Mesendoderm (in vitro differentiated cells): ENCODE results near the gene RETREG3.

Experiments
- DNase-seq: peaks from one replicate; pipeline ENCODE4 v3.0.0; 2013
- H2AK5ac ChIP-seq: 2 replicates; pipeline ENCODE4 v1.6.1; 2013; ENCODE audit warnings: low read length, inconsistent platforms
- H2BK120ac ChIP-seq: 2 replicates; pipeline ENCODE4 v1.6.1; 2013; ENCODE audit warnings: low read depth, mild to moderate bottlenecking, low read length, moderate library complexity, mixed read lengths
- H2BK15ac ChIP-seq: replicated peaks from 2 replicates; pipeline ENCODE4 v1.6.1; 2013; ENCODE audit warnings: low read depth, mild to moderate bottlenecking, moderate library complexity
- H2BK5ac ChIP-seq: 2 replicates; pipeline ENCODE4 v1.6.1; 2013; ENCODE audit warnings: low read length, inconsistent platforms
- H3K18ac ChIP-seq: 2 replicates; pipeline ENCODE4 v1.6.1; 2013; ENCODE audit warnings: mild to moderate bottlenecking, low read length, mixed read lengths
- H3K23ac ChIP-seq: one replicate; pipeline ENCODE4 v1.6.1; 2013; ENCODE audit warnings: low read length
- H3K27ac ChIP-seq: 2 replicates; pipeline ENCODE4 v1.5.1; 2013; ENCODE audit warnings: low read depth, mild to moderate bottlenecking, inconsistent platforms, low read length, moderate library complexity
- H3K27me3 ChIP-seq: 2 replicates; pipeline ENCODE4 v1.6.1; 2013; ENCODE audit warnings: low read length, control low read depth, mild to moderate bottlenecking, inconsistent platforms; ENCODE audit not compliant: insufficient read depth, poor library complexity
- H3K36me3 ChIP-seq: 2 replicates; pipeline ENCODE4 v1.6.1; 2013; ENCODE audit warnings: low read length, inconsistent platforms; ENCODE audit not compliant: control insufficient read depth, insufficient read depth
- H3K4ac ChIP-seq: one replicate; pipeline ENCODE4 v1.6.1; 2013; ENCODE audit warnings: low read depth, mild to moderate bottlenecking, low read length, moderate library complexity
- H3K4me1 ChIP-seq: 2 replicates; pipeline ENCODE4 v1.6.1; 2013; ENCODE audit warnings: low read depth, low read length, inconsistent platforms; ENCODE audit not compliant: control insufficient read depth
- H3K4me2 ChIP-seq: 2 replicates; pipeline ENCODE4 v1.6.1; 2013; ENCODE audit warnings: low read length
- H3K4me3 ChIP-seq: 2 replicates; pipeline ENCODE4 v1.5.1; 2013; ENCODE audit warnings: mild to moderate bottlenecking, low read length
- H3K56ac ChIP-seq: one replicate; pipeline ENCODE4 v1.6.1; 2013; ENCODE audit warnings: low read length
- H3K79me1 ChIP-seq: 2 replicates; pipeline ENCODE4 v1.6.1; 2013; ENCODE audit warnings: low read length, inconsistent platforms
- H3K79me2 ChIP-seq: 2 replicates; pipeline ENCODE4 v1.6.1; 2013; ENCODE audit warnings: mild to moderate bottlenecking, low read length; ENCODE audit not compliant: control insufficient read depth, insufficient read depth
- H3K9ac ChIP-seq: 2 replicates; pipeline ENCODE4 v1.6.1; 2013; ENCODE audit warnings: low read length, inconsistent platforms
- H4K5ac ChIP-seq: one replicate; pipeline ENCODE4 v1.6.1; 2013; ENCODE audit warnings: low read length
- H4K8ac ChIP-seq: one replicate; pipeline ENCODE4 v1.6.1; 2013; ENCODE audit warnings: low read depth, mild to moderate bottlenecking, control low read depth, low read length, moderate library complexity
- WGBS: extraction: QIAGEN DNeasy Blood & Tissue Kit; methylation state at CpG from one replicate; pipeline ENCODE4 v1.1.7; 2013; ENCODE audit warnings: low lambda C conversion rate, missing lambda C conversion rate; ENCODE audit not compliant: insufficient coverage; ENCODE audit errors: extremely low coverage; 5-methylcytosine and 5-hydroxymethylcytosine counted together

RETREG3 gene

GRCh38 chr17:42578282-42578869 is 30.8 kb downstream of the RETREG3 start:
- Histone ChIP-seq H3K4me3 (peak overlapping the region; percentile 95), H2BK120ac (no peak overlapping the region), H2AK5ac (no peak overlapping the region), H3K4me1 (no peaks in the 10 kb centered on the region), H3K27ac (no peak overlapping the region), H4K8ac (no peak overlapping the region), H2BK5ac (no peak overlapping the region), H3K4ac (peak overlapping the region; percentile 79), H3K4me2 (peak overlapping the region; percentile 23), H2BK15ac (no peak overlapping the region), H3K23ac (no peak overlapping the region), H3K9ac (peak overlapping the region; percentile 93), H3K79me2 (peaks cover 14% of the 10 kb centered on the region), H3K79me1 (peaks cover 6% of the 10 kb centered on the region), H3K27me3 (no peaks in the 10 kb centered on the region), H3K56ac (peak overlapping the region; percentile 98), H4K5ac (no peak overlapping the region), H3K18ac (peak overlapping the region; percentile 2), H3K36me3 (peaks cover 8% of the 10 kb centered on the region)
- DNase-seq: peak; percentile 95
- WGBS: no CpG with 5 or more reads among the region's 20 CpGs

DNA sequence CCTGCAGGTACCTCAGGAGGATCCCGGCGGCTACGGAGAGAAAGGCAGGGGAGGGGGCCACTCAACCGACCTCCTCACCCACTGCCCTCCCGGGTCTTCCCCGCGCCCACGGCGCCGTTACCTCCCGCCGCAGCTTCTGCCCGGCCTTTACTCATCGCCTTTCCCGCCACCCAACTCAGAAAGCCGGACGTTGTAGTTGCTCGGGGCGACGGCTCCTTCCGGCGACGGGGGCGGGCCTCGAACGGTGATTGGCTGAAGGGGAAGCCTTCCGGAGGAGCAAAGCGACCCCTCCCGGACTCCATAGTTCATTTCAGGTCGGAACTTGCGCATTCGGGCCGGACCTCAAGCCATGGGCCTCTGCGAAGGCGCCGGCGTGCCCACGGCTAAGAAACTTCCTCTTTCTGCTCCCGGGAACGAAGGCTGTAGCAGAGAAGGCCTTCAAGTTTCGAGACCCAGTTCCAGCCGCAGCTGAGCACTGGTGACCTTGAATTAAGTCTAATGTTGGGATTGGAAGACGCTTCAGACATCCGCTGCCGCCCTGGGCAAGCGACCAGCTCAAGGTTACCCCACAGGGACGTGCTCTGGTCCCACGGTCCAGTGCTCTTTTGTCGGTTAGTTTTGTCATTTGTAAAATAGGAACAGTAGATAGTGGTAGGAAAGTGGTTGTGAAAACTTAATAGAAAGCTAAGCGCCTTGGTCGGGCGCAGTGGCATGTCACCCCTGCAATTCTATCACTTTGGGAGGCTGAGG is 31.5 kb downstream of the RETREG3 start, which contains the start of gene PSMC3IP:
Gene PSMC3IP, minus strand, starts transcription at position 198 of the 750 bp plus-strand sequence. Its CDS starts 43 bp downstream, at position 155.
- Histone ChIP-seq H3K23ac (no peak within 1 kb of the TSS), H3K56ac (peak within 1 kb of the TSS; percentile 98), H2BK120ac (no peak within 1 kb of the TSS), H3K18ac (peak within 1 kb of the TSS; percentile 2), H3K27ac (peak within 1 kb of the TSS; percentile 61), H4K5ac (no peak within 1 kb of the TSS), H3K4me3 (peak within 1 kb of the TSS; percentile 95), H3K79me2 (peaks cover 14% of the 10 kb centered on the region), H2BK15ac (no peak within 1 kb of the TSS), H3K4me1 (no peaks in the 10 kb centered on the region), H3K27me3 (no peaks in the 10 kb centered on the region), H3K4me2 (peak within 1 kb of the TSS; percentile 90), H4K8ac (no peak within 1 kb of the TSS), H3K4ac (peak within 1 kb of the TSS; percentile 79), H3K79me1 (peaks cover 11% of the 10 kb centered on the region), H2BK5ac (peak within 1 kb of the TSS; percentile 61), H2AK5ac (no peak within 1 kb of the TSS), H3K36me3 (peaks cover 15% of the 10 kb centered on the region), H3K9ac (peak within 1 kb of the TSS; percentile 97)
- DNase-seq: peak; percentile 97
- WGBS: no CpG with 5 or more reads among the region's 52 CpGs

GRCh38 chr17:42577140-42577531 is 32.0 kb downstream of the RETREG3 start:
- Histone ChIP-seq H3K4ac (peak overlapping the region; percentile 28), H2AK5ac (no peak overlapping the region), H3K27ac (peak overlapping the region; percentile 39), H2BK5ac (peak overlapping the region; percentile 20), H3K4me1 (no peaks in the 10 kb centered on the region), H3K4me3 (peak overlapping the region; percentile 94), H3K56ac (peak overlapping the region; percentile 96), H3K9ac (peak overlapping the region; percentile 97), H3K4me2 (peak overlapping the region; percentile 90), H2BK15ac (no peak overlapping the region), H3K27me3 (no peaks in the 10 kb centered on the region), H3K79me2 (peaks cover 14% of the 10 kb centered on the region), H3K18ac (no peak overlapping the region), H3K79me1 (peaks cover 11% of the 10 kb centered on the region), H2BK120ac (no peak overlapping the region), H4K5ac (no peak overlapping the region), H3K23ac (no peak overlapping the region), H3K36me3 (peaks cover 17% of the 10 kb centered on the region), H4K8ac (no peak overlapping the region)
- no CpG with 5 or more reads among the region's 18 CpGs for WGBS
- DNase-seq: no peak

GRCh38 chr17:42574463-42574862 is 34.7 kb downstream of the RETREG3 start:
- H3K79me1 ChIP-seq: peaks cover 11% of the 10 kb centered on the region
- H3K4me1 ChIP-seq: no peaks in the 10 kb centered on the region
- no peak overlapping the region for H4K5ac ChIP-seq
- no peak overlapping the region for H3K23ac ChIP-seq
- no peak for DNase-seq
- no peak overlapping the region for H2AK5ac ChIP-seq
- H3K79me2 ChIP-seq: peaks cover 14% of the 10 kb centered on the region
- no peak overlapping the region for H3K56ac ChIP-seq
- no peak overlapping the region for H3K27ac ChIP-seq
- no peaks in the 10 kb centered on the region for H3K27me3 ChIP-seq
- peaks cover 29% of the 10 kb centered on the region for H3K36me3 ChIP-seq
- no peak overlapping the region for H3K18ac ChIP-seq
- H2BK120ac ChIP-seq: no peak overlapping the region
- H2BK5ac ChIP-seq: no peak overlapping the region
- H3K4me3 ChIP-seq: no peak overlapping the region
- no peak overlapping the region for H3K4me2 ChIP-seq
- WGBS: no CpG with 5 or more reads among the region's 3 CpGs
- no peak overlapping the region for H2BK15ac ChIP-seq
- no peak overlapping the region for H4K8ac ChIP-seq
- H3K4ac ChIP-seq: no peak overlapping the region
- no peak overlapping the region for H3K9ac ChIP-seq

DNA sequence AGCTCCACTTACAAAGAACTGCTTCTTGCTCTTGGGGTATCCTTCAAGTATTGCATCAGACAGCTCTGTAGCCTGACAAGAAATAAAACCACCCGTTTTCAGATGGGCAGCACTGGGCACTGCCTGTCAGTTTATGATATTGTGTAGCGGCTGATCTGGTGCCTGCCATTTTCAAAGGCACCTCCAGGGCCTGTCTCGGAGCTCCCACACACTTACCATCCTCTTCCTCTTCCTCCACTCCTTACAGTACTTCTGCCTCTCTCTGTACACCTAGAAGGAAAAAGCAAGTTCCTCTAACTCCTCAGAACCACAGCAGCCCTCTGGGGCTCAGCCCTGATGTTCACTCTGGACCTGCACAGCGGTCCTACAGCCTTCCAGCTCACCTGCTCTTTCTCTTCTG is 36.1 kb downstream of the RETREG3 start:
- no peak overlapping the region for H3K56ac ChIP-seq
- H3K4ac ChIP-seq: no peak overlapping the region
- H3K27ac ChIP-seq: no peak overlapping the region
- H3K36me3 ChIP-seq: peaks cover 30% of the 10 kb centered on the region
- no peak overlapping the region for H3K18ac ChIP-seq
- no peaks in the 10 kb centered on the region for H3K4me1 ChIP-seq
- H3K27me3 ChIP-seq: no peaks in the 10 kb centered on the region
- H3K4me3 ChIP-seq: no peak overlapping the region
- H2AK5ac ChIP-seq: no peak overlapping the region
- no peak overlapping the region for H3K23ac ChIP-seq
- no peak for DNase-seq
- H3K9ac ChIP-seq: no peak overlapping the region
- WGBS: no CpG with 5 or more reads among the region's 4 CpGs
- H4K8ac ChIP-seq: no peak overlapping the region
- no peak overlapping the region for H2BK120ac ChIP-seq
- peaks cover 15% of the 10 kb centered on the region for H3K79me1 ChIP-seq
- H3K79me2 ChIP-seq: peaks cover 16% of the 10 kb centered on the region
- H2BK15ac ChIP-seq: no peak overlapping the region
- H2BK5ac ChIP-seq: no peak overlapping the region
- H4K5ac ChIP-seq: no peak overlapping the region
- H3K4me2 ChIP-seq: no peak overlapping the region
